ENCODE measurements around the gene SOX5. TPM values are rescaled to one million over a fixed set of nuclear protein-coding genes. Genes with fewer than 3 reads are reported as not detected.

Gene SOX5
- total RNA-seq, 1 experiment from 2014 or later, result not detected

DNA sequence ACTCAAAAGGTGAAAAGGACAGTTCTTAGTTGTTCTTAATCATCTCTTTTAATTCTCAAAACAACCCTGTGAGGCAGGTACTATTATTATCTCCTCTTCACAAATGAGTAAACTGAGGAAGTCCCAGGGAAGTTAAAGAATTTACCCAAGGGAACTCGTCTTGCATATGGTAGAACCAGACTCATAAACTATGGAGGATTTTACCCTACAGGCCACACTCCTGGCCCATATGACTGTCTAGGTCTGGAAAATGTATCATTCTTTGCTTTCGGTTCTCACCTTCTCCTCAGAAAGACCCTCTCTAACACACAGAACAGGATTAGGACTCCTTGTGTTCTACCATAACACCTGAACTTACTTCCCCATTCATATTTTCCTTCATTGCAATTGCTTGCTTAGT, 18.9 kb downstream of the SOX5 start:
- Histone ChIP-seq H3K4me3 (no peak overlapping the region), H3K9me3 (no peaks in the 10 kb centered on the region), H3K36me3 (no peaks in the 10 kb centered on the region), H3K27me3 (no peaks in the 10 kb centered on the region; the same call in 1 of the 2 replicates)
- no peak for DNase-seq

DNA sequence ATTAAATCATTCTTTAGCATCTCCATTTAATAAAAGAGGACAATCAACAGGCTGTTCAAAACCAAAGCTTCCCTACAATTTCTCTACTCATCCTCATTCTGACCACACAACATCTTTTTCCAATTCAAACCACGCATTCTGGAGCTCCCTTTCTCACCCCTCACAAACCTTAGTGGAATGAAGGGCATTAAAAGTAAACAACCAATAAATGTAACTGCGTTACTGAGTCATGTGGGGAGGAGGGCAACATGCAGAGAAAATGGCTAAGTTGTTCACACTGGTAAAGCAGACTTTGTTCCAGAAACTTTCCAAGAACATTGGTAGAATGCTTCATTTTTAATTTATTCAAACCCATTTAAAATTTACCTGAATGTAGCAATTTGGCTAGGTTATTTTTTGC, 19.6 kb downstream of the SOX5 start:
- Histone ChIP-seq H3K9me3 (no peaks in the 10 kb centered on the region), H3K36me3 (no peaks in the 10 kb centered on the region), H3K27me3 (no peaks in the 10 kb centered on the region; the same call in 1 of the 2 replicates), H3K4me3 (no peak overlapping the region)
- DNase-seq, result no peak

DNA sequence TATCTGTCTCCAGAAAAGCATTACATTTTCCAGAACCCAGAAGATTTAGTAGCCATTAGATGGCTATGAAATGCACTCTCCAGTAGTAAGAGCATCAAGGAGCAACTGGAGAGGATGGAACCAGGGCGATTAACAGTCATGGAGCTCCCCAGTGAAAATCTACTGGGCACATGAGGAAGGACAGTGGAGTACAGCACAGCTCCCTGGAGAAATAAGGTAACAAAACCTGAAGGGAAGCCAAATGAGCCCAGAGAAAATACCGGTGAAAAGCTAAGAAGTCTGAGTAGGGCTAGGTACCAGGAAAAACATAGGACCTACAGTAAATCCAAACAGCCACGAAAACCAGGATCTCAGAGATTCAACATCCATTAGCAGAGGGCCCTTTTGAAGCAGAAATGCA, 21.6 kb downstream of the SOX5 start:
- no peaks in the 10 kb centered on the region; the same call in 1 of the 2 replicates for H3K27me3 ChIP-seq
- no peak for DNase-seq
- no peaks in the 10 kb centered on the region for H3K9me3 ChIP-seq
- no peaks in the 10 kb centered on the region for H3K36me3 ChIP-seq
- H3K4me3 ChIP-seq, result no peak overlapping the region

DNA sequence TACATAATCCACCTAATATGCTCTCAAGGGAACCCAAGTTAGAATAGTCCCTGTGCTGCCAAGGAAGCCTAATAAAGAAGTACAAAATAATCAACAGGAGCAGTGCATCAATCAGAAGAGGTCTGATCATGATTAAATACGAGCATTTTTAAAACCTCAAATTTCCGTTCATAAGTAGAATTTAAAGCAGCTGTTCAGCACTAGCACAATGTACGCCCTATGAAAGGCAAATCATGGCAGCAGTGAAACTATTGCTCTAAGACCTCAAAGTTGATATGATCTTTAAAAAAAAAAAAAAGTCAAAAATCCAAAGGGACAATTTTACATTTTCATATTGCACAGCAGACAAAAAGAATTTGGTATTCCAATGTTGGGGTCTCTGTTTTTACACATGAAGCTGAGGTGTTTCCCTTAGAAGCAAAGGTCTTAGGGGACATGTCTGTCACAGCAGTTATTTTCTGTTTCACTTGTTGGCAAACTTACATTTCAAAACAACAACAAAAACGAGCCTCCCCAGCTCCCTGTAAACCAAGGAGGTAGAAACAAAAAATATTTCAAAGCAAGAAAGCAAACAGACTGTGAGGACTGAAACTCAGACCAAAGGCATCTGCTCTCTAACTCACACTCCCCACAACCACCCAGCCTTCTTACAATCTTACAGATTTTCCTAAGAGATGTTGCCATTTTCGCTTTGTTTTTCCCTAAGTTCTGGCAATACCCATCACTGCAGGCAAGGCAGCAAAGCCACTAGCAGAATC, 28.2 kb downstream of the SOX5 start:
- Histone ChIP-seq H3K9me3 (no peaks in the 10 kb centered on the region), H3K4me3 (no peak overlapping the region), H3K27me3 (no peaks in the 10 kb centered on the region), H3K36me3 (no peaks in the 10 kb centered on the region)
- no peak for DNase-seq

DNA sequence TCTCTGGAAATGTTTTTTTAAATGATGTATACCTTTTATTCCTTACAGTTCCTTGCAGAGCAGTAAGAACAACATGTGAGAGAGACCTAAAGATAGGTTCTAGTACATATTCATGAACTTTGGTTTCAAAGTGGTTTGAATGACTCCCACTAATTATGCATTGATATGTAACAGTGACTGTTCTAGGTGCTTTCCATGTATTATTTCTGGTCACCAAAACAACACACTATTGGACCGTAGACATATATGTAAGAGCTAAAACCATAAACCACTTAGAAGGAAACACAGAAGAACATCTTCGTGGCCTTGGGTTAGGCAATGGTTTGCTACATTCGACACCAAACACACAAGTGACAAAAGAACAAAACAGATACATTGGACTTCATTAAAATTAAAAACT, 37.9 kb downstream of the SOX5 start:
- H3K9me3 ChIP-seq, result no peaks in the 10 kb centered on the region
- no peak for DNase-seq
- no peaks in the 10 kb centered on the region for H3K36me3 ChIP-seq
- no peaks in the 10 kb centered on the region for H3K27me3 ChIP-seq
- H3K4me3 ChIP-seq, result no peak overlapping the region

DNA sequence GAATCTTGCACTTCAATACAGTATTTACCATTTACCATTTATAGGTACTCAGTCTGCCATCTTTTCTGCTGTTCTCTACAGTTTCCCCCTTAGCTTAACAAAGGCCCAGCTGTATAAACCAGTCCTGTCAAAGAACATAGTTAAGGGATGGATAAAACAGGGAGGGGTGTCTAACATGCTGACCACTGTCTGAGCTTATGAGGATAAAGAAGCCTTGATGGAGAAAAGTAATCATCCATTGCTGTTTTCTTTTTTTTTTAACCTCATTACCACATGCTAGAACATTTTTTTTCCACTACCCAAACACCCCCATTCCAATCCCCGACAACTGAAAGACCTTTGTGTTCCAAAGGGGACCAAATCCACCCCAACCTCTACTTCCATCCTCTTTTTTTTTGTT, 39.9 kb downstream of the SOX5 start:
- DNase-seq, result no peak
- H3K27me3 ChIP-seq, result no peaks in the 10 kb centered on the region
- no peaks in the 10 kb centered on the region for H3K9me3 ChIP-seq
- H3K4me3 ChIP-seq, result no peak overlapping the region
- H3K36me3 ChIP-seq, result no peaks in the 10 kb centered on the region

DNA sequence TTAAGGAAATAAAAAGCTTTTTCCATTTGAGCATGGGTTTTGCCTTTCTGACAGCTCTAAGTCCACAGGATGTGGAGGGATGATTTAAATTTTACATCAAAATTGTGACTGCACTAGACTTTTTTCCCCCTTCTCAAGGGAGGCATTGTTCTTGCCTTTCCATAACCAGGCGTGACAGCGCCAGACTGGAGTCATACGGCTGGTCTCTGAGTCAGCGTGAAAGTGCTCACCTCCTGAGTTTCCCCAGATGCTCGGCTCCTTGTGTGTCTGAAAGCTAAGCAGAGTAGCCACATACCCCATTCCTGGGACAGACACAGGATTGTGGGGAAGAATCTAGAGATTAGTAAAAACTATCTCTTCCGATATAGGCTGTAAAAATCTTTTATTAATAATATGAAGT, 43.1 kb downstream of the SOX5 start:
- Histone ChIP-seq H3K36me3 (no peaks in the 10 kb centered on the region), H3K9me3 (no peaks in the 10 kb centered on the region), H3K4me3 (no peak overlapping the region), H3K27me3 (no peaks in the 10 kb centered on the region)
- no peak for DNase-seq

DNA sequence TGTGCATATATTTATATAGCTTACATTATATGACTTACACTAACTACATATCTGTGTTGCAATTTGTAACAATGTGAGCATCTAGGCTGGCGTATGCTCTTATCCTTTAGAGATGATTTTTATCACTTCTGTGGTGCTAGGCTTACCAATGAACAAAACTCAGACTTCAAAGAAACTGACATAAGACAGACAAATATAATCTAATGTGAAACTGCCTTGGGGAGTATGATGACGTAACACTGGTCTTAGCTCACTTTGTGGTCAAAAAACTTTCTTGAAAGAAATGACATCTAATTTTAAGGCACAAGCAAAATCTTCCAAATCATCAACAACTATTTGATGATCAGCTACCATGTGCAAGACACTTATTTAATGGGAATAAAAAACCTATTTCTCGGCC, 50.0 kb downstream of the SOX5 start:
- no peak for DNase-seq
- H3K9me3 ChIP-seq, result no peaks in the 10 kb centered on the region
- no peak overlapping the region for H3K4me3 ChIP-seq
- peaks cover 3% of the 10 kb centered on the region; the same call in 1 of the 2 replicates for H3K27me3 ChIP-seq
- H3K36me3 ChIP-seq, result no peaks in the 10 kb centered on the region

DNA sequence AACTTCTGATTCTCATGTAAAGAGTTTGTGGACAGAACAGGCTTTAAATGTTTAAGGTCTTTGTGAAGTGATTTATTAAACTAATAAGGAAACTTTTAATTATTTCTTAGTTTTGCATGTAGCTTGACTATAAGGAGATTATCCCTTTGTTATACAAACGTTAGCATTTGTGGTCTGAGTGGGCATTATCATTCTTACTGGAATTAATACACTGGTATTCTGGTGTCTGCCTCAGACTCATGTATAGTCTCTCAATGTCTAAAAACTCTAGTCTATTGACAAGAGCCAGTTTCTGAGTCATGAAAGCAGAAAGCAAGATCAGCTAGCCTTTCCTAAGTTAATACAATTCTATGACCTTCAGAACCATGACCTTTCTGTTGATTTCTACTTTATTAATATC, 51.3 kb downstream of the SOX5 start:
- H3K9me3 ChIP-seq, result no peaks in the 10 kb centered on the region
- no peak for DNase-seq
- no peaks in the 10 kb centered on the region for H3K36me3 ChIP-seq

DNA sequence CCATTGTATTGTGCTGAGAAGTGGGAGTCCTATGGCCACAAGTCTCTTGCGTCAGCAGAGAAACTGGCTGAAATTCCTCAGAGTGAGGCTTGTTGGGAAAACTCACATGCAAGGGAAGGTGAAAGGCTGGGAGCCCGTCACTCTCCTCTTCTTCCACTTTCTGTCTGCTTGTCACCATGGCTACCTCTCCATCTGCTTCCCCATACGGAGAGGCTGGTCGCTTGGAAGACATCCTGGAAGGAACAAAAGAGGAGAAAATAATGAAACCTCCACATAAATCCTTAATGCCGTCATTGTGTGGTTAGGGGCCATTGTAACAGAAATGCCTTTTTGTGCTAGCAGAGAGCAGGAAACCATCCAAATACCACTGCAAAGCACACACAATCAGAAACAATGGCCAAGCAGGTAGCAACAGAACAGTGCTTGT, 53.7 kb downstream of the SOX5 start:
- Histone ChIP-seq H3K4me3 (no peak overlapping the region), H3K36me3 (no peaks in the 10 kb centered on the region), H3K9me3 (no peaks in the 10 kb centered on the region), H3K27me3 (peaks cover 3% of the 10 kb centered on the region; the same call in 1 of the 2 replicates)
- DNase-seq, result no peak

More for the DNA sequence above, 51.3 kb downstream of the SOX5 start:
- Histone ChIP-seq H3K27me3 (peaks cover 3% of the 10 kb centered on the region; the same call in 1 of the 2 replicates), H3K4me3 (no peak overlapping the region)

DNA sequence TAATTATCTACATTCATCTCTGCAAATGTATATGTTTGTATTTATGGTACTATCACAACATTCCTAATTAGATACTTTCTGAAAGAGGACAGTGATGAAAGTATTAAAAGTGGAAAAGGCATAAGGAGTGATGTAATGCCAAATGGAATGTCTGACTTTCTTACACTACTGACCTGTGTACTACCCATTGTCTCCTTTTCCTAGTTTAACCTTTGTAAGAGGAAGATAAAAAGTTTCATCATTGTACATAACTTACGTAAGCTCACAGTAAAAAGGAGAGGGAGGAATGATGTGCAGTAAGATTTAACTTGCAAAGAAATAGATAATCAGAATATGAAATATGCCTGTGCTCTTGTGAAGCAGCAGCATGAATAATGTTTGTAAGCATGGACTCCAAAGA, 55.9 kb downstream of the SOX5 start:
- Histone ChIP-seq H3K27me3 (peaks cover 3% of the 10 kb centered on the region; the same call in 1 of the 2 replicates), H3K36me3 (no peaks in the 10 kb centered on the region), H3K9me3 (no peaks in the 10 kb centered on the region), H3K4me3 (no peak overlapping the region)
- DNase-seq, result no peak

DNA sequence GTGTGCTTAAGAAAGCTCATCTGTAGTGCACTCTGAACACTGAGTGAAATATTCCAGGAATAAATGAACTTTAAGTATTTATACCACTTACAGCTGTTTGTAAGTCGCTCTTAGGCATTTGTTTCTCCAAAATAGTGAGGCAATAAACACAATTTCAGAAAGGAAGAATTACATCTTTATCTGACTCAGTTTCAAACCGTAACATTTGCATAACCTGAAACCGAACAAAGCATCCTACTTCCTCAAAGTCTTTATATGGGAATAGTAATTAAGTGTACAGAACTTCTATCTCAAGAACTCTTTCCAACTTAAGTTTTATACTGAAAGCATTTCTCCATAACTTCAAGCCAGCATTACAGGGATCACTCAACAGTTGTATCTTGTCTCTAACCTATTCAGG, 58.4 kb downstream of the SOX5 start:
- Histone ChIP-seq H3K9me3 (no peaks in the 10 kb centered on the region), H3K27me3 (0 out of 2 replicates have a peak, but pooled peaks cover 3% of the 10 kb centered on the region), H3K4me3 (no peak overlapping the region), H3K36me3 (no peaks in the 10 kb centered on the region)
- no peak for DNase-seq

DNA sequence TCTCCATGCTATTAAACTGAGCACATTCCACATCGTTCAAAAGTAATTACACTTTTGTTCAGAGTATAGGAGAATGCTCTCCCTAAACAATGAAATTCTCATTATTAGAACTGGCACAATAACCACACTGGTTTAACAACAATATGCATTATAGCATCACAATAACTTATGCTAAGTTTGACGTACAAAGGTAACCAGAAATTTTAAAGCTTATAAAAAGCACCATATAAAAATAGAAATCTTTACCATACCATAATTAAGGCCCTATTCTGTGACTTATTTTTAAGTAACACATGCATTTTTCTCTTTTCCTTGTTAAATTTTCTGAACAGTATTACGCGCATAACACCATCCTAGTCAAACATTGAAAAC, 60.4 kb downstream of the SOX5 start:
- no peaks in the 10 kb centered on the region for H3K9me3 ChIP-seq
- no peak overlapping the region for H3K4me3 ChIP-seq
- DNase-seq, result no peak
- no peaks in the 10 kb centered on the region for H3K27me3 ChIP-seq
- H3K36me3 ChIP-seq, result no peaks in the 10 kb centered on the region

DNA sequence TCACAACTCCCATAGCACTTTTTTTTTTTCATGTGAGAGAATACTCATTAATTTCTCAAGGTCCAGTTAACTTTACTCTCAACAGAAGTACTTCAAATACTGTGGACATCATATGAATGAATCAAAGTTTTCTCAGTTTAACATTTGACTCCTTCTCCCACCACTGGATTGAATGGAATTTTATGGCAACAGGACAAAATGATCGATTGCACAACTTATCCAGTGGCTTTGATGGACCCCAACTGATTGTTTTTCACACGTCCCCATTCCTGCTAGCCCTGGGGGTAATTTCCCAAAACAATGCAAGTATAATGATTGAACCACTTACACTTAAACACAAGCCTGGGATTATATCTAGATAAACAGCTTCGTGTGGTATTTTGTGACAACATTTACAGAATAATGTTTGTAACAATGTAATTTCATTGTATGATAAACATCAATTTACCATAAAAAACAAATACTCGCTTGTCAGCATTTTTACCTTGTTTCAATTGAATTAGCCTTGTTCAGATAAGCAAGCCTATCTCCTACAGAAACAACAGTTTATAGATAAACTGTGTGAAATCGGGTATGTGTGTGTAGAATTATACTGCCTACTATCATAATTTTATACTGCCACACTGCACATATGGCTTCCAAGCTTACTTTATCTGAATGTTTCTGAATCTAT, 60.9 kb downstream of the SOX5 start:
- no peak for DNase-seq
- Histone ChIP-seq H3K27me3 (no peaks in the 10 kb centered on the region), H3K36me3 (no peaks in the 10 kb centered on the region), H3K9me3 (no peaks in the 10 kb centered on the region), H3K4me3 (no peak overlapping the region)

DNA sequence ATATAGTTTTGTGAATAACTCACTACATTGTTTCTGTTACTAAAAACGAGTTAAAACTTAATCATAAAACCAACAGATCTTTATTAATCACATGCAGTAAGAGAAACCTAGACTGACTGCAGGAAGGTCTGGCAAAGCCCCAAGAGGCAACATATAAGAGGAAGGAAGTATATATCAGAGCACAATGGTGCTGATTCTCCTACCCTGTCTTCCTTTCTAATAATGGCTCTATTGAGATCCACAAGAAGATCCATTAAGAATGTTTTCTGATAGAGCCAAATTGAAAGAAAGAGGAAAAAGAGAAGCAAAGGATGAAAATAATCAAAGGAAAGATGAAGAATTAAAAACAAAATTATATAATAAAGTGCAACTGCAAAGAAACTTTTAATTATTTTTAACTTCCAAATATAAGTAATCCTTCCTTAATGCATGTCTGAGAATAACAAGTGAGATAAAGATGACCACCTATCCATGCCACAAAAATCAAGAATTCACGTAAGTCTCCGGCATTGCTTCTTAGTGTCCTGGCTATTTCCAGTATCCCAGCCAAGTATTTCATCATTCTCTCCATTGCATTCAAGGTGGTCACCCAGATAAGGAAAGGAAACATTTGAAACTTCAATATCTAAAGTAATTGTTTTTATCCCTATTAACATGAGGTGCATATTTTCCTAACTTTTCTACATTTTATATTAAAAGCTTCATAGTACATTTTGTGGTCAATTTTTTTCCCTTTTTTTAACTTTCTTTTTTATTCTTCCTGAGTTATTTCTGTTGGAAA, 62.2 kb downstream of the SOX5 start:
- Histone ChIP-seq H3K9me3 (no peaks in the 10 kb centered on the region), H3K27me3 (no peaks in the 10 kb centered on the region), H3K36me3 (no peaks in the 10 kb centered on the region), H3K4me3 (no peak overlapping the region)
- no peak for DNase-seq

DNA sequence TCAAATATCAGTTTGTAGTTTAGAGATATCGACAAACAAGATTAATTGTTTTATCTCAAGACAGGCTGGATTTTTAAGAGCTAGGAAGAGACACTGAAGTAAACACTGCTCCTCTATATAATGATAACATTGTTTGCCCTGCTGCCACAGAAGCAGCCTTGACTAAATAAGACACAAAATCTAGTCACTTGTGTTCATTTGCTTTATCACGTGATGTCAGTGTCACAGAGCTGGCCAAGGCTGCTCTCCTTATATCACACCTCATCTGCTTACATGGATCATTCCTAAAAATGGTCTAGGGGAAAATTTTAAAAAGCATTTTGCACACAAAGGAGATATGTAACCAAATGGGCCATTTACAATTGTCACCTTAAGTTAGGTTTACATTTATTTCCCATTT, 64.1 kb downstream of the SOX5 start:
- H3K36me3 ChIP-seq, result no peaks in the 10 kb centered on the region

DNA sequence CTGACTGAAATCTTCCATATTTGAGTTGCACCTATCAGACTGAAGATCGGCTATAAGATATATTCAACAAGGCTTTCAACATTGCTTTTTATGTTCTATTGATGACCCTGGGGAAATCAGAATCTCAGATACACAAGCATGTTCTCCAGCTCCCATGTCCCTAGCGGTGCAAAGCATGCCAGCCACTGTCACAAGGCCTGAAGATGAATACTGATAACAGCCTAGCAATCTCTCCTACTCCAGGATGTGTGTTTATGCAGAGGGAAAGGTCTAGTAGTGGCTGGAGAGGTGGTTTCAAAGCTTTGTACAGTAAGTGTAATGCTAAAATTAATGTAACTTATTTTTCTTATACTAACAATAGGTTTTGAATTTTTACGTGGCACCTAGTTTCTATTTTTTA, 64.6 kb downstream of the SOX5 start:
- no peak for DNase-seq
- Histone ChIP-seq H3K9me3 (no peaks in the 10 kb centered on the region), H3K4me3 (no peak overlapping the region), H3K27me3 (no peaks in the 10 kb centered on the region), H3K36me3 (no peaks in the 10 kb centered on the region)

More for the DNA sequence above, 64.1 kb downstream of the SOX5 start:
- Histone ChIP-seq H3K27me3 (no peaks in the 10 kb centered on the region), H3K9me3 (no peaks in the 10 kb centered on the region), H3K4me3 (no peak overlapping the region)
- DNase-seq, result no peak
